Neuronal stem cell (in vitro differentiated cells): ENCODE data around the gene TIMM17B.

Experiments used
- DNase-seq: peaks from one replicate; pipeline ENCODE4 v3.0.0-alpha.2; 2013; ENCODE audit warnings: low spot score
- H2AFZ ChIP-seq: one replicate; pipeline ENCODE4 v1.6.1; 2013; ENCODE audit warnings: mild to moderate bottlenecking, low read length, inconsistent platforms
- H2AK5ac ChIP-seq: 2 replicates; pipeline ENCODE4 v1.6.1; 2013; ENCODE audit warnings: low read depth, mild to moderate bottlenecking, inconsistent platforms, low read length, moderate library complexity, mixed read lengths
- H2BK120ac ChIP-seq: 2 replicates; pipeline ENCODE4 v1.6.1; 2013; ENCODE audit warnings: low read depth, mild to moderate bottlenecking, inconsistent platforms, low read length, moderate library complexity, mixed read lengths
- H2BK12ac ChIP-seq: one replicate; pipeline ENCODE4 v1.6.1; 2013; ENCODE audit warnings: low read length, inconsistent platforms
- H2BK15ac ChIP-seq: 2 replicates; pipeline ENCODE4 v1.6.1; 2013; ENCODE audit warnings: mild to moderate bottlenecking, low read length, inconsistent platforms, mixed read lengths
- H2BK5ac ChIP-seq: one replicate; pipeline ENCODE4 v1.6.1; 2013; ENCODE audit warnings: inconsistent platforms, mild to moderate bottlenecking, low read length, moderate library complexity
- H3K14ac ChIP-seq: one replicate; pipeline ENCODE4 v1.6.1; 2013; ENCODE audit warnings: low read length, inconsistent platforms
- H3K18ac ChIP-seq: 2 replicates; pipeline ENCODE4 v1.6.1; 2013; ENCODE audit warnings: low read length, inconsistent platforms
- H3K23ac ChIP-seq: 2 replicates; pipeline ENCODE4 v1.6.1; 2013; ENCODE audit warnings: low read depth, mild to moderate bottlenecking, mixed read lengths, low read length, inconsistent platforms; ENCODE audit not compliant: poor library complexity
- H3K27ac ChIP-seq: replicated peaks from 3 replicates; pipeline ENCODE4 v1.5.1; 2013; ENCODE audit warnings: low read length, inconsistent platforms
- H3K27me3 ChIP-seq, 3 experiments: 2 replicates each; pipeline ENCODE4 v1.6.1; 2013; ENCODE audit warnings: low read length in 3 of 3, mild to moderate bottlenecking in 2 of 3, inconsistent platforms in 1 of 3, low read depth in 1 of 3, mixed read lengths in 1 of 3, moderate library complexity in 1 of 3; ENCODE audit not compliant: control insufficient read depth in 3 of 3, insufficient read depth in 3 of 3
- H3K36me3 ChIP-seq, 2 donors: replicated peaks in 1 of 2; 2 replicates each; pipeline ENCODE4 v1.6.1; 2013; ENCODE audit warnings: low read length in 2 of 2; ENCODE audit not compliant: control insufficient read depth in 2 of 2, insufficient read depth in 2 of 2
- H3K4ac ChIP-seq: 2 replicates; pipeline ENCODE4 v1.6.1; 2013; ENCODE audit warnings: inconsistent platforms, mild to moderate bottlenecking, low read length, moderate library complexity
- H3K4me1 ChIP-seq, 2 donors: 1 replicate in 1 of 2; 2 replicates in 1 of 2; pipeline ENCODE4 v1.6.1; 2013; ENCODE audit warnings: low read length in 2 of 2, low read depth in 1 of 2; ENCODE audit not compliant: control insufficient read depth in 2 of 2, insufficient read depth in 1 of 2
- H3K4me2 ChIP-seq: one replicate; pipeline ENCODE4 v1.6.1; 2013; ENCODE audit warnings: mild to moderate bottlenecking, low read length, inconsistent platforms; ENCODE audit not compliant: insufficient read depth, poor library complexity, severe bottlenecking
- H3K4me3 ChIP-seq, 2 donors: 2 replicates each; pipeline ENCODE4 v1.5.1; 2013; ENCODE audit warnings: low read length in 2 of 2, mild to moderate bottlenecking in 2 of 2, inconsistent platforms in 1 of 2, moderate library complexity in 1 of 2
- H3K79me1 ChIP-seq: one replicate; pipeline ENCODE4 v1.6.1; 2013; ENCODE audit warnings: low read depth, mild to moderate bottlenecking, inconsistent platforms, low read length, moderate library complexity
- H3K9ac ChIP-seq: one replicate; pipeline ENCODE4 v1.6.1; 2013; ENCODE audit warnings: mild to moderate bottlenecking, low read depth, low read length, inconsistent platforms; ENCODE audit not compliant: poor library complexity
- H3K9me3 ChIP-seq, 2 donors: replicated peaks in 1 of 2; 2 replicates each; pipeline versions ENCODE3 to v1.6.1; 2013; ENCODE audit warnings: low read length in 2 of 2, mild to moderate bottlenecking in 2 of 2, inconsistent platforms in 1 of 2, low read depth in 1 of 2, mixed read lengths in 1 of 2, moderate library complexity in 1 of 2; ENCODE audit not compliant: control insufficient read depth in 2 of 2, insufficient read depth in 1 of 2
- H4K8ac ChIP-seq: one replicate; pipeline ENCODE4 v1.6.1; 2013; ENCODE audit warnings: low read depth, mild to moderate bottlenecking, inconsistent platforms, low read length, moderate library complexity
- H4K91ac ChIP-seq: one replicate; pipeline ENCODE4 v1.6.1; 2013; ENCODE audit warnings: low read length, low read depth, mild to moderate bottlenecking, inconsistent platforms; ENCODE audit not compliant: poor library complexity
- WGBS, 2 donors: extraction: QIAGEN DNeasy Blood & Tissue Kit; methylation state at CpG; one replicate each; pipeline ENCODE4 v1.1.7; 2013; ENCODE audit warnings: missing lambda C conversion rate in 2 of 2, mixed read lengths in 1 of 2; ENCODE audit not compliant: insufficient read length in 2 of 2, insufficient replicate concordance in 1 of 2; ENCODE audit errors: extremely low coverage in 2 of 2; 5-methylcytosine and 5-hydroxymethylcytosine counted together

TIMM17B gene

DNA sequence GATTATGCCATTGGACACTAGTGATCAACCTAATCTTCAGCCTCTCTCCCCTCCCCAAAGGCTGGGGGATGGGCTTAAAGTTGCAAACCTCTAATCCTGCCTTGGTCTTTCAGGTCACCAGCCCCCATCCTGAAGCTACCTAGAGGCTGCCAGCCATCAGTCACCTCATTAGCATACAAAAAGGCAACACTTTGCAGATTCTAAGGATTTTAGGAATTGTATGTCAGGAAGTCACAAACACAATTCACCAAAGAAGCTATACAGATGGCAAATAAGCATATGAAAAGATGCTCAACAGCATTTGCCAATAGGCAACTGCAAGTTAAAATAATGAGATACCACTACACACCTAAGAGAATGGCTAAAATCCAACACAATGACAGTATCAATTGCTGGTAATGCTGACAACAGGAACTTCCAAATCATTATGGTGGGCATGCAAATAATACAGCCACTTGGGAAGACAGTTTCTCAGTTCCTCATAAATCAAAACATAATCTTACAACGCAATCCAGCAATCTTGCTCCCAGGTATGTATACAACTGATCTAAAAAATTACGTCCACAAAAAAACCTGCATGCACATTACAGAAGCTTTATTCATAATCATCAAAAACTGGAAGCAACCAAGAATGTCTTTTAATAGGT lies 30.3 kb upstream of the TIMM17B start:
- Histone ChIP-seq H2BK12ac (no peak overlapping the region), H2BK120ac (no peak overlapping the region), H3K18ac (no peak overlapping the region), H4K91ac (no peak overlapping the region), H3K14ac (no peak overlapping the region), H2BK5ac (no peak overlapping the region), H2BK15ac (no peak overlapping the region), H3K9ac (no peak overlapping the region), H3K4me3 (no peak overlapping the region), H4K8ac (no peak overlapping the region), H3K27me3 (no peaks in the 10 kb centered on the region), H3K4ac (no peak overlapping the region), H3K36me3 (peaks cover 27 to 53% of the 10 kb centered on the region in 2 donors), H3K9me3 (no peaks in the 10 kb centered on the region), H3K23ac (no peak overlapping the region), H3K27ac (peak overlapping the region; percentile 27), H2AK5ac (no peak overlapping the region), H3K4me2 (no peak overlapping the region), H3K4me1 (peaks cover 2 to 5% of the 10 kb centered on the region in 2 donors), H2AFZ (no peak overlapping the region), H3K79me1 (peaks cover 4% of the 10 kb centered on the region)
- WGBS, 2 donors, result no CpG with 5 or more reads among the region's 2 CpGs
- DNase-seq, result no peak

DNA sequence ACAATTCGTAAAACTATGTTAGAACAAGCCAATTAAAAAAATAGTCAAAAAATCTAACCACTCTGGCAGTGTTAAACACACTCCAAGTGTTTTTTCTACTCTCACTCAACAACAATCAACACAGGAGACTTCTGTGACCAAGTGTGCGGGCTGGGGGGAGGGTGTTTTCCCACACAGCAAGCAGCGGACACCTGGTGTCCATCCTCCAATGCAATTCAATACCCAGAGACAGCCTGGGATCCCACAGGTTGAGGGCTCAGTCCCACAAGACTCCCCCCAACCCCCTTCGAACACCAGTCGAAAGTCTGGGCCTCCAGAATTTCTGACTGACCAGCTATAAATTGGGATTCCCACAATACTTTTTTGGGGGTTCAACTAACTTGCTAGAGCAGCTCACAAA lies 29.6 kb upstream of the TIMM17B start:
- H3K4ac ChIP-seq, result no peak overlapping the region
- no peak overlapping the region for H4K8ac ChIP-seq
- no peak overlapping the region for H3K4me3 ChIP-seq
- peak overlapping the region; percentile 27 for H3K27ac ChIP-seq
- H3K4me1 ChIP-seq, result peaks cover 2 to 5% of the 10 kb centered on the region in 2 donors
- H2AFZ ChIP-seq, result no peak overlapping the region
- no peak overlapping the region for H2BK12ac ChIP-seq
- no peak overlapping the region for H3K4me2 ChIP-seq
- H3K23ac ChIP-seq, result no peak overlapping the region
- WGBS, 2 donors, result no CpG with 5 or more reads among the region's 5 CpGs
- no peak overlapping the region for H4K91ac ChIP-seq
- H3K14ac ChIP-seq, result no peak overlapping the region
- H3K79me1 ChIP-seq, result peaks cover 4% of the 10 kb centered on the region
- no peak overlapping the region for H3K9ac ChIP-seq
- no peaks in the 10 kb centered on the region for H3K27me3 ChIP-seq
- H3K9me3 ChIP-seq, result no peaks in the 10 kb centered on the region
- no peak overlapping the region for H2BK120ac ChIP-seq
- no peak for DNase-seq
- H2AK5ac ChIP-seq, result no peak overlapping the region
- H2BK5ac ChIP-seq, result no peak overlapping the region
- no peak overlapping the region for H3K18ac ChIP-seq
- H3K36me3 ChIP-seq, result peaks cover 27 to 55% of the 10 kb centered on the region in 2 donors
- no peak overlapping the region for H2BK15ac ChIP-seq

DNA sequence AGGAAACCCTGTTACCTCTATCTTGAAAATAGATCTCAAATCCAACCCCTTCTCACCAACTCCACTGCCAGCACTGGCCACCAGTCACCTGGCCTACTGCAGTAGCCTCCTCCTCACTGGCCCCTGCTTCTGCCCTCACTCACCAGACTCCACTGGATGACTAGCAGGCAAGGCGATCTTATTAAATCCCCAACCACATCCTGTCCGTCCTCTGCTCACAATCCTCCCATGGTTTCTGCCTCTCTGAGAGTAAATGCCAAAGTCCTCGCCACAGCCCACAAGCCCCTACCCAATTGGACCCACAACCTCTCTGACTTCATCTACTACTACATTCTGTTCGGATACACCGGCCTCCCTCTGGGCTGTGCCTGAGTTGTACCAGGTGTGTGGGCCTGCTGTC lies 26.7 kb upstream of the TIMM17B start:
- no peak overlapping the region for H3K4me2 ChIP-seq
- H2BK12ac ChIP-seq, result no peak overlapping the region
- no peak overlapping the region for H3K4me3 ChIP-seq
- no peak overlapping the region for H3K14ac ChIP-seq
- no peaks in the 10 kb centered on the region for H3K27me3 ChIP-seq
- H3K18ac ChIP-seq, result no peak overlapping the region
- H2AFZ ChIP-seq, result no peak overlapping the region
- no peak overlapping the region for H2BK5ac ChIP-seq
- H3K36me3 ChIP-seq, result peaks cover 25 to 44% of the 10 kb centered on the region in 2 donors
- H4K8ac ChIP-seq, result no peak overlapping the region
- no peaks in the 10 kb centered on the region for H3K9me3 ChIP-seq
- no peak overlapping the region for H2BK120ac ChIP-seq
- H2AK5ac ChIP-seq, result no peak overlapping the region
- no peak overlapping the region for H3K23ac ChIP-seq
- DNase-seq, result no peak
- H3K9ac ChIP-seq, result no peak overlapping the region
- H4K91ac ChIP-seq, result no peak overlapping the region
- peaks cover 4% of the 10 kb centered on the region for H3K79me1 ChIP-seq
- no peak overlapping the region for H2BK15ac ChIP-seq
- H3K4me1 ChIP-seq, result peaks cover 6 to 14% of the 10 kb centered on the region in 2 donors
- no CpG with 5 or more reads among the region's 5 CpGs for WGBS, 2 donors
- H3K4ac ChIP-seq, result no peak overlapping the region
- H3K27ac ChIP-seq, result no peak overlapping the region

DNA sequence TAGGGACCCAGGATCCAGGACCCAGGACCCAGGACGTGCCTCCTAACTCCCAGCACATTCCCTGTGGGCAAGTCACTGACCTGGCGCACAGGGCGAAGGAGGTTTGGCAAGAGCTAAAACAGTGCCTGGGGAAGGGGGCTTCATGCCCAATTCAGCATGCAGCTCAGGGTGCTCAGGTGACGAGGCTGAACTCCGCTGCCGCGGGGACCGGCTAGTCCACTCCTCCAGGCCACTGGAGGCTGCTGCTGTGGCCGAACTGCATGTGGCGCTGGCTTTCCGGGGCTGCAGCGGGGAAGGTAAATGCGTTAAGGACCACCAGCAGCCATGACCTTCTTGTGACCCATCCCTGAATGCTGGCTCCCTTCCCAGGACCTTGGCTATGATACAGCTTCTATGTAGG lies 26.2 kb upstream of the TIMM17B start:
- no peak overlapping the region for H3K4ac ChIP-seq
- H3K9ac ChIP-seq, result no peak overlapping the region
- H3K27ac ChIP-seq, result no peak overlapping the region
- no peak overlapping the region for H3K4me2 ChIP-seq
- H2AFZ ChIP-seq, result no peak overlapping the region
- WGBS, 2 donors, result no CpG with 5 or more reads among the region's 13 CpGs
- no peak overlapping the region for H2BK15ac ChIP-seq
- H2BK12ac ChIP-seq, result no peak overlapping the region
- H2BK5ac ChIP-seq, result no peak overlapping the region
- H4K8ac ChIP-seq, result no peak overlapping the region
- no peak for DNase-seq
- H3K9me3 ChIP-seq, result no peaks in the 10 kb centered on the region
- peaks cover 6 to 14% of the 10 kb centered on the region in 2 donors for H3K4me1 ChIP-seq
- no peak overlapping the region for H2AK5ac ChIP-seq
- H3K27me3 ChIP-seq, result no peaks in the 10 kb centered on the region
- H3K18ac ChIP-seq, result no peak overlapping the region
- peaks cover 25 to 44% of the 10 kb centered on the region in 2 donors for H3K36me3 ChIP-seq
- peaks cover 4% of the 10 kb centered on the region for H3K79me1 ChIP-seq
- no peak overlapping the region for H3K14ac ChIP-seq
- H3K4me3 ChIP-seq, result no peak overlapping the region
- no peak overlapping the region for H3K23ac ChIP-seq
- no peak overlapping the region for H4K91ac ChIP-seq
- H2BK120ac ChIP-seq, result no peak overlapping the region
